A673 (cell line): ENCODE measurements around the gene LBH.

Source experiments
- CTCF ChIP-seq: fragments of 300-800, 200-600 bp; sonication (generic); conservative IDR thresholded peaks from 2 replicates; pipeline ENCODE4 v1.5.1; 2017; ENCODE audit warnings: low read depth, mild to moderate bottlenecking, antibody characterized with exemption, low read length, moderate library complexity, mixed read lengths
- EZH2 ChIP-seq: fragments of 200-600 bp; sonication (generic); IDR thresholded peaks from 2 replicates; pipeline ENCODE4 v1.6.1; 2017; ENCODE audit warnings: borderline replicate concordance, low read depth, mild to moderate bottlenecking, mixed read lengths, antibody characterized with exemption, low read length; ENCODE audit not compliant: poor library complexity, severe bottlenecking

GRCh38 chr2:30233271-30234009, 2.1 kb downstream of the LBH start:
- TF ChIP-seq EZH2 (no peak), CTCF (no peak)
